Endothelial cell of umbilical vein (primary cell): Measurements from ENCODE around the gene TMEM178B. TPM values are rescaled to one million over a fixed set of nuclear protein-coding genes. Genes with fewer than 3 reads are reported as not detected.

ENCODE experiments used
- BruUV-seq: library from RNA; stranded (reverse); fragments of 400-500 nt; replicated peaks from 2 replicates; lab custom pipeline; 2021; lab: Mats Ljungman, UMichigan
- CTCF ChIA-PET: fragments of 300-600, 350-600 bp; sonication (Branson Sonifier 250); formaldehyde crosslinking; loops from one replicate; lab custom pipeline; 2021; ENCODE audit warnings: antibody characterized with exemption, inconsistent platforms; lab: Charles Lee
- POLR2A ChIA-PET: fragments of 300-600, 350-600 bp; sonication (Branson Sonifier 250); formaldehyde crosslinking; loops from one replicate; lab custom pipeline; 2021; ENCODE audit warnings: antibody characterized with exemption, inconsistent platforms; lab: Charles Lee
- DNase-seq: peaks from one replicate; pipeline ENCODE4 v3.0.0-alpha.2; 2011; ENCODE audit warnings: low read depth, low spot score
- FAIRE-seq: peaks from 2 replicates; lab custom pipeline; 2011; peaks lifted over from hg19 to GRCh38; lab: Jason Lieb, UNC
- H2AFZ ChIP-seq: 2 replicates; pipeline ENCODE4 v1.6.0; 2012; ENCODE audit warnings: low read depth, low read length, control low read depth, inconsistent platforms
- H3K27ac ChIP-seq: 2 replicates; pipeline ENCODE4 v1.5.1; 2011; ENCODE audit warnings: low read depth, mild to moderate bottlenecking, control low read depth, low read length, moderate library complexity; ENCODE audit not compliant: insufficient read depth
- H3K27me3 ChIP-seq, 2 experiments: 2 replicates each; pipeline versions ENCODE4 v1.6.0 to v1.6.1; 2011; ENCODE audit warnings: low read length in 2 of 2, mixed read lengths in 1 of 2; ENCODE audit not compliant: control insufficient read depth in 2 of 2, insufficient read depth in 2 of 2
- H3K36me3 ChIP-seq, 2 experiments: 2 replicates in 1 of 2; 3 replicates in 1 of 2; pipeline ENCODE4 v1.5.1; 2011; ENCODE audit warnings: low read length in 2 of 2, mild to moderate bottlenecking in 1 of 2, moderate library complexity in 1 of 2; ENCODE audit not compliant: control insufficient read depth in 2 of 2, insufficient read depth in 2 of 2; ENCODE audit errors: extremely low read depth in 1 of 2
- H3K4me1 ChIP-seq: 3 replicates; pipeline ENCODE4 v1.5.1; 2011; ENCODE audit warnings: mild to moderate bottlenecking, low read length; ENCODE audit not compliant: control insufficient read depth, insufficient read depth; ENCODE audit errors: extremely low read depth
- H3K4me2 ChIP-seq: 2 replicates; pipeline ENCODE4 v1.6.1; 2011; ENCODE audit warnings: low read length, control low read depth, mixed read lengths; ENCODE audit not compliant: insufficient read depth
- H3K4me3 ChIP-seq, 3 experiments: fragments of 200-600 bp in 1 of 3; sonication (generic), shearing (Covaris generic) in 1 of 3; replicated peaks in 1 of 3; 2 replicates each; pipeline ENCODE4 v1.5.1; 2011 to 2016; ENCODE audit warnings: control low read depth in 3 of 3, low read length in 3 of 3, mild to moderate bottlenecking in 2 of 3, inconsistent platforms in 1 of 3, low read depth in 1 of 3, moderate library complexity in 1 of 3; ENCODE audit not compliant: insufficient read depth in 1 of 3
- H3K79me2 ChIP-seq: 2 replicates; pipeline ENCODE4 v1.6.0; 2012; ENCODE audit warnings: low read length, inconsistent platforms; ENCODE audit not compliant: control insufficient read depth, insufficient read depth
- H3K9ac ChIP-seq: replicated peaks from 2 replicates; pipeline ENCODE3; 2011; ENCODE audit warnings: low read length, control low read depth; ENCODE audit not compliant: insufficient read depth; ENCODE audit errors: extremely low read depth
- H3K9me1 ChIP-seq: replicated peaks from 3 replicates; pipeline ENCODE4 v1.6.0; 2011; ENCODE audit warnings: mild to moderate bottlenecking, low read length; ENCODE audit not compliant: control insufficient read depth, insufficient read depth; ENCODE audit errors: extremely low read depth
- H3K9me3 ChIP-seq: replicated peaks from 2 replicates; pipeline ENCODE4 v1.5.1; 2012; ENCODE audit warnings: low read length, inconsistent platforms; ENCODE audit not compliant: control insufficient read depth, insufficient read depth
- H4K20me1 ChIP-seq: replicated peaks from 2 replicates; pipeline ENCODE3; 2011; ENCODE audit warnings: mild to moderate bottlenecking, low read length; ENCODE audit not compliant: control insufficient read depth, insufficient read depth; ENCODE audit errors: extremely low read depth
- CTCF ChIP-seq, 2 donors: IDR thresholded peaks; 1 replicate in 1 of 2; 2 replicates in 1 of 2; pipeline ENCODE4 v1.5.1; 2011; ENCODE audit warnings: low read length in 2 of 2, mild to moderate bottlenecking in 2 of 2, moderate library complexity in 2 of 2, control low read depth in 1 of 2, inconsistent platforms in 1 of 2, low read depth in 1 of 2; ENCODE audit not compliant: insufficient read depth in 1 of 2; ENCODE audit errors: extremely low read depth in 1 of 2
- EZH2 ChIP-seq: IDR thresholded peaks from 2 replicates; pipeline ENCODE4 v1.6.1; 2012; ENCODE audit warnings: borderline replicate concordance, low read depth, mild to moderate bottlenecking, moderate library complexity, low read length, inconsistent platforms; ENCODE audit not compliant: severe bottlenecking
- GATA2 ChIP-seq: IDR thresholded peaks from 2 replicates; pipeline ENCODE4 v1.7.0; 2011; ENCODE audit warnings: low read depth, mild to moderate bottlenecking, moderate library complexity, mixed read lengths, low read length; ENCODE audit not compliant: insufficient read length, insufficient read depth
- JUN ChIP-seq: IDR thresholded peaks from 2 replicates; pipeline ENCODE4 v1.6.1; 2011; ENCODE audit warnings: borderline replicate concordance, low read depth; ENCODE audit not compliant: insufficient read length, insufficient read depth
- MYC ChIP-seq: IDR thresholded peaks from one replicate; pipeline ENCODE4 v1.6.1; 2011; ENCODE audit warnings: mild to moderate bottlenecking, low read depth, low read length
- POLR2A ChIP-seq: IDR thresholded peaks from 2 replicates; pipeline ENCODE4 v1.6.1; 2012; ENCODE audit warnings: low read depth, mild to moderate bottlenecking, control low read depth, low read length
- dilution Hi-C: fragments of 300-500 bp; cut with MboI; formaldehyde crosslinking; loops from one replicate; pipeline ENCODE4 v1.15.0; 2019; ENCODE audit warnings: low sequenced_read_pairs; ENCODE audit not compliant: extremely low pct_ligation_motif_present
- intact Hi-C: fragments of 100-400 bp; cut with micrococcal nuclease; formaldehyde crosslinking; loops from one replicate; pipeline ENCODE4 v1.10.0; 2022
- polyA plus RNA-seq, 4 experiments: library from polyadenylated mRNA; depleted of rRNA in 3 of 4; stranded (reverse) in 3 of 4; unstranded in 1 of 4; fragments of >200 nt; gene quantifications; 2 replicates each; pipeline versions ENCODE4 v1.2.1 to v1.2.3, GENCODE V29; 2011 to 2012; ENCODE audit warnings: missing spikeins in 1 of 4
- total RNA-seq: library from RNA; stranded (reverse); gene quantifications from 2 replicates; pipeline ENCODE4 v1.2.3, GENCODE V29; 2021
- TF ChIP-seq, protein P1 (sequence below): IDR thresholded peaks from 2 replicates; pipeline ENCODE4 v1.6.1; 2011; ENCODE audit not compliant: insufficient read depth, insufficient read length

The TMEM178B gene
- total and polyA plus RNA-seq, 2 donors (not counting 3 experiments of a cell fraction or from before 2014, with no cell fraction given), result not detected

DNA sequence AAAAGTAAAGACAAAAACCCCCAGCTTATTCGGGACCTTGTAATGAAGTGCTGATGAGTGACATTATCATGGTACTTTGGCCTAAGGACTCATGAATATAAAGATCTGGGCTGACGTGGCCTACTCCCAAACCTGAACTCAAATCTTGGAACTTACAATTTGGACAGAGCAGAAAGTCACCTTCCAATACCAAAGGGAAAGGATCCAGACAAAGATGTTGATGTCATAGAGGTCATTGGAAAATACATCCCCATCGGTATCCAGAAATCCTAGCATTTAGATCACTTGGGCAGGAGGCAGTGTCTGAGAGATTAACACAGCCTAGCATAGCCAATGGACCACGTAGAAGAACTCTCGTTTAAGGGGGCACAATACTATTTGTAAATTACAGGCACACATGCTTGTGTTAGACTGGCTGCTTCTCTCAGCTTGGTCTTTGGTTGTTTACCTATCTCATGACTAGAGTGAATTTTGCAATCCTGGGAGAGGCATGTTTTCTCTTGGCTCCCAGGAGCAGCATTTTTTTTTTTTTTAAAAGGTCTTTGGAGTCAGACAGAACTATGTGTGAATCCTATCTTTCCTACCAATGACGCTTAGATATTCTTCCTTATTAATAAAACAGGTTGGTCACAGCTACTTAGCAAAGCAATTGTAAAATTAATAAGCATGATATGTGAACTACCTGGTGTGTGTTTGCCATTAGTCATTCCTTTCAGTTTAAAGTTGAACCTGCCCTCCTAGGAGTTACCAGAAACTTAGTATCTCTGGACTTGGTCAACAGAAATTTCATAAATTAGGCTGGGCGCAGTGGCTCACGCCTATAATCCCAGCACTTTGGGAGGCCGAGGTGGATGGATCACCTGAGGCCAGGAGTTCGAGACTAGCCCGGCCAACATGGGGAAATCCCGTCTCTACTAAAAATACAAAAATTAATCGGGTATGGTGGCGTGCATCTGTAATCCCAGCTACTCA, 31.4 kb upstream of the TMEM178B start:
- intact Hi-C loops, result no loop called here

More for the DNA sequence above, 31.4 kb upstream of the TMEM178B start:
- H3K27ac ChIP-seq, result no peak overlapping the region
- no peak overlapping the region for H3K4me3 ChIP-seq
- TF ChIP-seq JUN (no peak), CTCF (IDR thresholded peaks at IDR 0.05; ENCODE audit: extremely low read depth in 1 of 2, insufficient read depth in 1 of 2, low read depth in 1 of 2, low read length in 2 of 2) (no peak), EZH2 (no peak), MYC (no peak), POLR2A (no peak), GATA2 (no peak)
- TF ChIP-seq, protein P1, sequence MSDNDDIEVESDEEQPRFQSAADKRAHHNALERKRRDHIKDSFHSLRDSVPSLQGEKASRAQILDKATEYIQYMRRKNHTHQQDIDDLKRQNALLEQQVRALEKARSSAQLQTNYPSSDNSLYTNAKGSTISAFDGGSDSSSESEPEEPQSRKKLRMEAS, result no peak
- dilution Hi-C loops, result no loop called here
- H4K20me1 ChIP-seq, result no peaks in the 10 kb centered on the region
- BruUV-seq, result no TSS peak
- H3K4me2 ChIP-seq, result no peak overlapping the region
- no peak overlapping the region for H3K9ac ChIP-seq
- H2AFZ ChIP-seq, result no peak overlapping the region
- ChIA-PET POLR2A (no interaction called here), CTCF (no interaction called here)
- H3K9me1 ChIP-seq, result no peaks in the 10 kb centered on the region
- FAIRE-seq, result no peak
- DNase-seq, result no peak
- H3K36me3 ChIP-seq, result no peaks in the 10 kb centered on the region
- H3K79me2 ChIP-seq, result no peaks in the 10 kb centered on the region
- no peaks in the 10 kb centered on the region for H3K27me3 ChIP-seq
- H3K9me3 ChIP-seq, result no peaks in the 10 kb centered on the region
- no peaks in the 10 kb centered on the region for H3K4me1 ChIP-seq
